Keratinocyte (primary cell): ENCODE data around the gene DCHS2. TPM values are rescaled to one million over a fixed set of nuclear protein-coding genes. Genes with fewer than 3 reads are reported as not detected.

Experiments
- DNase-seq: peaks from one replicate; pipeline ENCODE4 v3.0.0-alpha.2; 2011; ENCODE audit warnings: low read depth, missing footprints, low spot score
- FAIRE-seq: peaks from 2 replicates; lab custom pipeline; 2011; peaks lifted over from hg19 to GRCh38; lab: Jason Lieb, UNC
- H2AFZ ChIP-seq: 2 replicates; pipeline ENCODE4 v1.6.0; 2012; ENCODE audit warnings: low read length, control low read depth, inconsistent platforms; ENCODE audit not compliant: control insufficient read depth
- H3K27ac ChIP-seq: 2 replicates; pipeline ENCODE4 v1.5.1; 2011; ENCODE audit warnings: low read length; ENCODE audit not compliant: control insufficient read depth, insufficient read depth
- H3K27me3 ChIP-seq: 3 replicates; pipeline ENCODE4 v1.6.0; 2011; ENCODE audit warnings: low read length; ENCODE audit not compliant: control insufficient read depth, insufficient read depth; ENCODE audit errors: extremely low read depth
- H3K36me3 ChIP-seq, 2 experiments: 2 replicates in 1 of 2; 3 replicates in 1 of 2; pipeline ENCODE4 v1.5.1; 2011; ENCODE audit warnings: low read length in 2 of 2, mild to moderate bottlenecking in 1 of 2; ENCODE audit not compliant: control insufficient read depth in 2 of 2, insufficient read depth in 2 of 2; ENCODE audit errors: extremely low read depth in 1 of 2
- H3K4me1 ChIP-seq: 3 replicates; pipeline ENCODE4 v1.5.1; 2011; ENCODE audit warnings: low read length; ENCODE audit not compliant: control insufficient read depth, insufficient read depth; ENCODE audit errors: extremely low read depth
- H3K4me2 ChIP-seq: 3 replicates; pipeline ENCODE4 v1.6.0; 2011; ENCODE audit warnings: low read depth, low read length; ENCODE audit not compliant: control insufficient read depth, insufficient read depth; ENCODE audit errors: extremely low read depth
- H3K4me3 ChIP-seq, 3 experiments: fragments of 200-600 bp in 1 of 3; sonication (generic) in 1 of 3; 2 replicates in 2 of 3; 3 replicates in 1 of 3; pipeline ENCODE4 v1.5.1; 2011 to 2016; ENCODE audit warnings: low read length in 3 of 3, mild to moderate bottlenecking in 3 of 3, control low read depth in 2 of 3, inconsistent platforms in 1 of 3, low read depth in 1 of 3, mixed read lengths in 1 of 3, mixed run types in 1 of 3, moderate library complexity in 1 of 3; ENCODE audit not compliant: control insufficient read depth in 2 of 3, insufficient read depth in 2 of 3; ENCODE audit errors: extremely low read depth in 1 of 3
- H3K79me2 ChIP-seq: 2 replicates; pipeline ENCODE4 v1.6.0; 2012; ENCODE audit warnings: low read length; ENCODE audit not compliant: control insufficient read depth, insufficient read depth
- H3K9ac ChIP-seq: 3 replicates; pipeline ENCODE4 v1.6.0; 2011; ENCODE audit warnings: low read length; ENCODE audit not compliant: control insufficient read depth, insufficient read depth; ENCODE audit errors: extremely low read depth
- H3K9me1 ChIP-seq: 3 replicates; pipeline ENCODE4 v1.6.0; 2011; ENCODE audit warnings: low read length; ENCODE audit not compliant: control insufficient read depth, insufficient read depth; ENCODE audit errors: extremely low read depth
- H3K9me3 ChIP-seq: 2 replicates; pipeline ENCODE4 v1.5.1; 2012; ENCODE audit warnings: low read depth, low read length; ENCODE audit not compliant: control insufficient read depth
- H4K20me1 ChIP-seq: 3 replicates; pipeline ENCODE4 v1.6.0; 2011; ENCODE audit warnings: low read length; ENCODE audit not compliant: control insufficient read depth, insufficient read depth; ENCODE audit errors: extremely low read depth
- EZH2 ChIP-seq: IDR thresholded peaks from one replicate; pipeline ENCODE4 v1.6.1; 2012; ENCODE audit warnings: inconsistent platforms, mild to moderate bottlenecking, low read length, moderate library complexity
- dilution Hi-C: fragments of 300-500 bp; cut with MboI; formaldehyde crosslinking; loops from one replicate; pipeline ENCODE4 v1.7.0; 2020; ENCODE audit warnings: low sequenced_read_pairs; ENCODE audit not compliant: extremely low pct_ligation_motif_present
- polyA plus RNA-seq, 5 experiments: library from polyadenylated mRNA; depleted of rRNA in 3 of 5; stranded (reverse) in 3 of 5; stranded (forward) in 1 of 5; unstranded in 1 of 5; fragments of >200 nt; gene quantifications; 1 replicate in 1 of 5; 2 replicates in 3 of 5; 3 replicates in 1 of 5; pipeline versions ENCODE4 v1.2.1 to v1.2.3, GENCODE V29; 2011 to 2012; ENCODE audit warnings: missing spikeins in 2 of 5, low read depth in 1 of 5, low replicate concordance in 1 of 5
- TF ChIP-seq, protein P1 (sequence below), 3 experiments: IDR thresholded peaks in 1 of 3; conservative IDR thresholded peaks in 1 of 3; optimal IDR thresholded peaks in 1 of 3; 2 replicates in 2 of 3; 3 replicates in 1 of 3; pipeline versions ENCODE3 to v1.5.1; 2011; ENCODE audit warnings: low read length in 3 of 3, mild to moderate bottlenecking in 3 of 3, moderate library complexity in 2 of 3, control low read depth in 1 of 3, inconsistent platforms in 1 of 3; ENCODE audit not compliant: insufficient read depth in 2 of 3; ENCODE audit errors: extremely low read depth in 1 of 3

Gene DCHS2
- polyA plus RNA-seq, 1 donor (not counting 4 experiments of a cell fraction or from before 2014, with no cell fraction given): 0.01 TPM

- TF ChIP-seq EZH2: no peak
- TF ChIP-seq, protein P1, sequence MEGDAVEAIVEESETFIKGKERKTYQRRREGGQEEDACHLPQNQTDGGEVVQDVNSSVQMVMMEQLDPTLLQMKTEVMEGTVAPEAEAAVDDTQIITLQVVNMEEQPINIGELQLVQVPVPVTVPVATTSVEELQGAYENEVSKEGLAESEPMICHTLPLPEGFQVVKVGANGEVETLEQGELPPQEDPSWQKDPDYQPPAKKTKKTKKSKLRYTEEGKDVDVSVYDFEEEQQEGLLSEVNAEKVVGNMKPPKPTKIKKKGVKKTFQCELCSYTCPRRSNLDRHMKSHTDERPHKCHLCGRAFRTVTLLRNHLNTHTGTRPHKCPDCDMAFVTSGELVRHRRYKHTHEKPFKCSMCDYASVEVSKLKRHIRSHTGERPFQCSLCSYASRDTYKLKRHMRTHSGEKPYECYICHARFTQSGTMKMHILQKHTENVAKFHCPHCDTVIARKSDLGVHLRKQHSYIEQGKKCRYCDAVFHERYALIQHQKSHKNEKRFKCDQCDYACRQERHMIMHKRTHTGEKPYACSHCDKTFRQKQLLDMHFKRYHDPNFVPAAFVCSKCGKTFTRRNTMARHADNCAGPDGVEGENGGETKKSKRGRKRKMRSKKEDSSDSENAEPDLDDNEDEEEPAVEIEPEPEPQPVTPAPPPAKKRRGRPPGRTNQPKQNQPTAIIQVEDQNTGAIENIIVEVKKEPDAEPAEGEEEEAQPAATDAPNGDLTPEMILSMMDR (optimal IDR thresholded peaks at IDR 0.05 in 1 of 3, IDR thresholded peaks at IDR 0.05 in 1 of 3, conservative IDR thresholded peaks at IDR 0.05 in 1 of 3; ENCODE audit: extremely low read depth in 1 of 3, insufficient read depth in 2 of 3, low read length in 3 of 3): no peak
- Histone ChIP-seq H3K27me3 (no peaks in the 10 kb centered on the region), H3K9me3 (no peaks in the 10 kb centered on the region), H3K36me3 (no peaks in the 10 kb centered on the region), H2AFZ (no peak overlapping the region), H3K79me2 (no peaks in the 10 kb centered on the region), H3K4me3 (no peak overlapping the region), H3K4me1 (no peaks in the 10 kb centered on the region), H3K4me2 (no peak overlapping the region), H3K9ac (no peak overlapping the region), H3K9me1 (no peaks in the 10 kb centered on the region), H4K20me1 (no peaks in the 10 kb centered on the region), H3K27ac (no peak overlapping the region)
- dilution Hi-C loops: no loop called here
- FAIRE-seq (no peak), DNase-seq (no peak)
Measured at GRCh38 chr4:154406018-154406795, 85.4 kb downstream of the DCHS2 start.

DNA sequence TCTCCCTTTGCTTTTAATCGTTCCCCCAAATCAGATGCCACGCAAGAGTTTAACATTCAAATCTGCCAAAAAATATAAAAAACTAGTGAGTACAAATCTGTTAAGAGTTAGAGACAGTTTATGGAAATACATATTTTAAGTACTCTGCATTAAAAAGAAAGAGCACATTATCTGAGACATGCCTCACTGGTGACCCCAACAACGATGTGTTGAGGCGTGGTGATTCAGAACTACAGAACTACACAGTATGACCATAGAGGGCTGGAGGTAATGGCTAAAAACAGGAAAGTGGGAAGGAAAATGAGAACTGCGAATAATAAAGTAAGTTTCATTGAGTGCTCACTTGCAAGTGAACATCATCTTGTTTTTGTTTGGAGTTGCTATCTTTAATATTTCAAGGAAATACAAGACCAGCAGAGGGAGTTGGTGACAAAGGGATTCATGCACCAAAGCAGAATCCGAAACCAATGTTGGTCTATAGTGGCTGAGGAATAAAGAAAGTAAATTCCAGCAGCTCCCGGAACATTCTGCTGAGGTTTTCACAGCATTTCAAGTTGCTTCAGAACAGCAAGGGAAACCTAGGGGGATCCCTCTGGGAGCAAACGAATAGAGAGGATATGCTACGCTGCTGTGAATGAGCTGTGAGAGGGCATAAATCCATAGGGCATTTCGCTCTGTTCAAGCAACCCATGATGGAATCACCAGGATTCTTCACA lies 92.2 kb downstream of the DCHS2 start:
- dilution Hi-C loops: no loop called here
- H3K4me1 ChIP-seq: no peaks in the 10 kb centered on the region
- no peak overlapping the region for H2AFZ ChIP-seq
- no peak overlapping the region for H3K4me3 ChIP-seq
- no peak overlapping the region for H3K4me2 ChIP-seq
- TF ChIP-seq EZH2: no peak
- TF ChIP-seq, protein P1 (optimal IDR thresholded peaks at IDR 0.05 in 1 of 3, IDR thresholded peaks at IDR 0.05 in 1 of 3, conservative IDR thresholded peaks at IDR 0.05 in 1 of 3; ENCODE audit: extremely low read depth in 1 of 3, insufficient read depth in 2 of 3, low read length in 3 of 3): peak in 2 of 3 experiments; percentile 31 to 38
- H3K27ac ChIP-seq: no peak overlapping the region
- no peak for FAIRE-seq
- no peak for DNase-seq
- no peaks in the 10 kb centered on the region for H4K20me1 ChIP-seq
- H3K27me3 ChIP-seq: no peaks in the 10 kb centered on the region
- no peaks in the 10 kb centered on the region for H3K9me3 ChIP-seq
- no peak overlapping the region for H3K9ac ChIP-seq
- no peaks in the 10 kb centered on the region for H3K79me2 ChIP-seq
- H3K9me1 ChIP-seq: no peaks in the 10 kb centered on the region
- H3K36me3 ChIP-seq: no peaks in the 10 kb centered on the region
